ENCODE results near the gene GGTLC1.

DNA sequence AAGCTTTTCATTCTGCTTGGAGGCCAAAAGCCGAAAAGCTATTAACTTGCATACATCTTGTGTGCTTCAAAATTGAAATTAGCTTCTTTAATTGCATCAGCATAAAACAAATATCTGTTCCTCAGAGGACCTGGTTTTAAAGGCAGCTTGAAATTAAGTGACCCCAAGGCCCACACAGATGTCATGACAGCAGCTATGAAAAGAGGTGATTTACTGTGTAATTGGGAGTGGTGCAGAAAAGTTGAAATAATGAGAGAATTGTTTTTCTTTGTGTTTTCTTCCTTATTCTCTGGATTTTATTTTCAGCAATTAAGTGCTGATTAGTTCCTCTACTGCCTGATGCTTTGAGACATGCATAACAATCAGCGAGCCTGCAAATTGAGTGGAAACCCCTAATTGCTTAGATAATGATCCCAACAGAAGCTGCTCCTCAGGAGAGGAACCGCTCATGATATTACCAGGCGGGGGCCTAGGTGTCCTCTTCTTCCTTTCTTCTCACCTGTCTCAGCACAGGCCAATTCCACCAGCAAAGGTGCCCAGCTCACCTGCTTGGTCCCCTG lies 34.1 kb upstream of the GGTLC1 start:
- TF ChIP-seq, protein P1, sequence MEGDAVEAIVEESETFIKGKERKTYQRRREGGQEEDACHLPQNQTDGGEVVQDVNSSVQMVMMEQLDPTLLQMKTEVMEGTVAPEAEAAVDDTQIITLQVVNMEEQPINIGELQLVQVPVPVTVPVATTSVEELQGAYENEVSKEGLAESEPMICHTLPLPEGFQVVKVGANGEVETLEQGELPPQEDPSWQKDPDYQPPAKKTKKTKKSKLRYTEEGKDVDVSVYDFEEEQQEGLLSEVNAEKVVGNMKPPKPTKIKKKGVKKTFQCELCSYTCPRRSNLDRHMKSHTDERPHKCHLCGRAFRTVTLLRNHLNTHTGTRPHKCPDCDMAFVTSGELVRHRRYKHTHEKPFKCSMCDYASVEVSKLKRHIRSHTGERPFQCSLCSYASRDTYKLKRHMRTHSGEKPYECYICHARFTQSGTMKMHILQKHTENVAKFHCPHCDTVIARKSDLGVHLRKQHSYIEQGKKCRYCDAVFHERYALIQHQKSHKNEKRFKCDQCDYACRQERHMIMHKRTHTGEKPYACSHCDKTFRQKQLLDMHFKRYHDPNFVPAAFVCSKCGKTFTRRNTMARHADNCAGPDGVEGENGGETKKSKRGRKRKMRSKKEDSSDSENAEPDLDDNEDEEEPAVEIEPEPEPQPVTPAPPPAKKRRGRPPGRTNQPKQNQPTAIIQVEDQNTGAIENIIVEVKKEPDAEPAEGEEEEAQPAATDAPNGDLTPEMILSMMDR (conservative IDR thresholded peaks at IDR 0.05; ENCODE audit: low read length): no peak
- no peak for TF ChIP-seq EZH2phosphoT487 (IDR thresholded peaks at IDR 0.05; ENCODE audit: borderline replicate concordance)

Measured in Loucy (cell line).